MM.1S (cell line): ENCODE measurements around the gene PRRC1.

Experiments
- EZH2 ChIP-seq: fragments of 300-600 bp; sonication (generic); optimal IDR thresholded peaks from 2 replicates; pipeline ENCODE3; 2017; ENCODE audit warnings: low read depth, mild to moderate bottlenecking, antibody characterized with exemption, low read length, mixed read lengths
- TF ChIP-seq, protein P1 (sequence below): fragments of 300-600 bp; sonication (generic); IDR thresholded peaks from 2 replicates; pipeline ENCODE4 v1.5.1; 2016; ENCODE audit warnings: antibody characterized with exemption, low read length, mixed read lengths

DNA sequence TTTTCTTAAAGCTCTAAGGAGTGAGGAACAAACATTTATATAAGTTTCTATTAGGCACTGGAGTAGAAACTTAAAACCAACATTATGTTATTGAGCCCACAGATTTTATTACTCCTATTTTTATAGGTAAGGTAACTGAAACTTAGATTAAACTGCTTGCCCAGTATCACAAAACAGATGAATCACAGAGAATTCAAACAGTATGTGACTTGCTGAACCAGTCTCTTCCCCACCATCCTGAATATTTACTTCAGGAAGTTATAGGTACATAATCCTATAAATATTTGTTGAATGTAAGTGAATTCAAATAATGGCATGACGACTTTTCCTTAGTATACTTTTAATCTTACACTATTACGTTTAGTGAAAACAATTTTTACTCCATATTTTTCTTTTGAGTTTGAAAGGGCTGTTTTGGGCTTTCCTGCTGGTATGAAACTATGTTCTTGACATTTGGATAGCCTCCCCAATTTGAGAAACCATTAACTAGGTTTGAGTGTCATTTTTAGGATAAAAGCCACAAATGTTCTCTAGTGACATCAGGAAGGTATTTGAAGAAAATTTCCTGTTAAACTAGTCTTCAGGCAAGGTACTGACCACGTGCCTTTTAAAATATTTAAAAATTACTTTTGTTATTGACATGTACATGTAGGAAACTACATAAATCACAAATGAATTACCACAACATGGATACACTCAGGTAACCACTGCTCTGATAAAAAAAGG is 39.3 kb downstream of the PRRC1 start:
- no peak for TF ChIP-seq EZH2
- TF ChIP-seq, protein P1, sequence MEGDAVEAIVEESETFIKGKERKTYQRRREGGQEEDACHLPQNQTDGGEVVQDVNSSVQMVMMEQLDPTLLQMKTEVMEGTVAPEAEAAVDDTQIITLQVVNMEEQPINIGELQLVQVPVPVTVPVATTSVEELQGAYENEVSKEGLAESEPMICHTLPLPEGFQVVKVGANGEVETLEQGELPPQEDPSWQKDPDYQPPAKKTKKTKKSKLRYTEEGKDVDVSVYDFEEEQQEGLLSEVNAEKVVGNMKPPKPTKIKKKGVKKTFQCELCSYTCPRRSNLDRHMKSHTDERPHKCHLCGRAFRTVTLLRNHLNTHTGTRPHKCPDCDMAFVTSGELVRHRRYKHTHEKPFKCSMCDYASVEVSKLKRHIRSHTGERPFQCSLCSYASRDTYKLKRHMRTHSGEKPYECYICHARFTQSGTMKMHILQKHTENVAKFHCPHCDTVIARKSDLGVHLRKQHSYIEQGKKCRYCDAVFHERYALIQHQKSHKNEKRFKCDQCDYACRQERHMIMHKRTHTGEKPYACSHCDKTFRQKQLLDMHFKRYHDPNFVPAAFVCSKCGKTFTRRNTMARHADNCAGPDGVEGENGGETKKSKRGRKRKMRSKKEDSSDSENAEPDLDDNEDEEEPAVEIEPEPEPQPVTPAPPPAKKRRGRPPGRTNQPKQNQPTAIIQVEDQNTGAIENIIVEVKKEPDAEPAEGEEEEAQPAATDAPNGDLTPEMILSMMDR = no peak
